ENCODE data around the gene EXOC3L1.

Gene EXOC3L1

GRCh38 chr16:67183627-67184452, 6.1 kb downstream of the EXOC3L1 start, which contains the start of gene MATCAP1:
MATCAP1 (minus strand) TSS chr16:67183963; CDS start chr16:67180610, 3,353 bp downstream.
- DNase-seq (ENCODE audit: low read depth in 3 of 3, low spot score in 1 of 3) = peak; percentile 79 to 83 (median 82)

GRCh38 chr16:67183284-67183626, 6.7 kb downstream of the EXOC3L1 start:
- no peak for DNase-seq (ENCODE audit: low read depth in 3 of 3, low spot score in 1 of 3)

- no peak for DNase-seq (ENCODE audit: low read depth in 3 of 3, low spot score in 1 of 3)
These were observed 7.6 kb downstream of the EXOC3L1 start for GRCh38 chr16:67182288-67182687.

GRCh38 chr16:67181346-67181745, 8.6 kb downstream of the EXOC3L1 start:
- DNase-seq (ENCODE audit: low read depth in 3 of 3, low spot score in 1 of 3) = no peak

GRCh38 chr16:67180166-67180565, 9.8 kb downstream of the EXOC3L1 start:
- no peak for DNase-seq (ENCODE audit: low read depth in 3 of 3, low spot score in 1 of 3)

- DNase-seq (ENCODE audit: low read depth in 3 of 3, low spot score in 1 of 3) = no peak
These were observed 10.4 kb downstream of the EXOC3L1 start for GRCh38 chr16:67179421-67180080.

GRCh38 chr16:67177743-67178699, 11.9 kb downstream of the EXOC3L1 start:
- no peak for DNase-seq (ENCODE audit: low read depth in 3 of 3, low spot score in 1 of 3)

- no peak for DNase-seq (ENCODE audit: low read depth in 3 of 3, low spot score in 1 of 3)
These were observed 13.3 kb downstream of the EXOC3L1 start for GRCh38 chr16:67176662-67177061.

- DNase-seq (ENCODE audit: low read depth in 3 of 3, low spot score in 1 of 3) = no peak
These were observed 15.2 kb downstream of the EXOC3L1 start for GRCh38 chr16:67174706-67175231.

- DNase-seq (ENCODE audit: low read depth in 3 of 3, low spot score in 1 of 3) = peak in 1 of 3 donors; percentile 42
These were observed 15.9 kb downstream of the EXOC3L1 start for GRCh38 chr16:67173808-67174705.

- DNase-seq (ENCODE audit: low read depth in 3 of 3, low spot score in 1 of 3) = no peak
These were observed 16.6 kb downstream of the EXOC3L1 start for GRCh38 chr16:67173323-67173722.

- DNase-seq (ENCODE audit: low read depth in 3 of 3, low spot score in 1 of 3) = no peak
These were observed 18.8 kb downstream of the EXOC3L1 start for GRCh38 chr16:67170949-67171649.

GRCh38 chr16:67170168-67170948, 19.6 kb downstream of the EXOC3L1 start, which contains the start of gene NOL3:
NOL3 (plus strand) TSS chr16:67170538.
- no peak for DNase-seq (ENCODE audit: low read depth in 3 of 3, low spot score in 1 of 3)

GRCh38 chr16:67169642-67170167, 20.2 kb downstream of the EXOC3L1 start:
- no peak for DNase-seq (ENCODE audit: low read depth in 3 of 3, low spot score in 1 of 3)

- no peak for DNase-seq (ENCODE audit: low read depth in 3 of 3, low spot score in 1 of 3)
These were observed 20.9 kb downstream of the EXOC3L1 start for GRCh38 chr16:67169011-67169451.

GRCh38 chr16:67167588-67167987, 22.3 kb downstream of the EXOC3L1 start:
- DNase-seq (ENCODE audit: low read depth in 3 of 3, low spot score in 1 of 3) = no peak

GRCh38 chr16:67166598-67167168, 23.3 kb downstream of the EXOC3L1 start:
- DNase-seq (ENCODE audit: low read depth in 3 of 3, low spot score in 1 of 3) = no peak

GRCh38 chr16:67166110-67166547, 23.8 kb downstream of the EXOC3L1 start:
- no peak for DNase-seq (ENCODE audit: low read depth in 3 of 3, low spot score in 1 of 3)

Measured in stimulated activated CD4-positive, alpha-beta T cell treated with anti-CD3 and anti-CD28 coated beads, TNF-alpha, amount 100 ng/mL, for 1 hour (primary cell).